Measurements from ENCODE around the gene TAAR2.
"Not testable (repeated sequence)": the region's sequence is repeated elsewhere in the genome, so short reads cannot be mapped to it uniquely, and the experiment has no call there.

The TAAR2 gene

GRCh38 chr6:132612449-132613108, 11.5 kb downstream of the TAAR2 start:
- no peak for DNase-seq (ENCODE audit: low read depth in 2 of 2)

GRCh38 chr6:132611616-132612015, 12.5 kb downstream of the TAAR2 start:
- no peak for DNase-seq (ENCODE audit: low read depth in 2 of 2)

- DNase-seq (ENCODE audit: low read depth in 2 of 2) = no peak
Measured at GRCh38 chr6:132607544-132608233, 16.4 kb downstream of the TAAR2 start.

- no peak for DNase-seq (ENCODE audit: low read depth in 2 of 2)
Measured at GRCh38 chr6:132604635-132605152, 19.4 kb downstream of the TAAR2 start.

GRCh38 chr6:132600900-132601299, 23.2 kb downstream of the TAAR2 start:
- not testable (repeated sequence) for DNase-seq (ENCODE audit: low read depth in 2 of 2)

- no peak for DNase-seq (ENCODE audit: low read depth in 2 of 2)
Measured at GRCh38 chr6:132598473-132598872, 25.6 kb downstream of the TAAR2 start.

GRCh38 chr6:132596201-132596600, 27.9 kb downstream of the TAAR2 start:
- DNase-seq (ENCODE audit: low read depth in 2 of 2) = no peak

GRCh38 chr6:132592855-132593254, 31.2 kb downstream of the TAAR2 start:
- no peak for DNase-seq (ENCODE audit: low read depth in 2 of 2)

- no peak for DNase-seq (ENCODE audit: low read depth in 2 of 2)
Measured at GRCh38 chr6:132590362-132590761, 33.7 kb downstream of the TAAR2 start.

- DNase-seq (ENCODE audit: low read depth in 2 of 2) = no peak
Measured at GRCh38 chr6:132589454-132589853, 34.6 kb downstream of the TAAR2 start, which contains the start of gene TAAR5. Gene TAAR5 (minus strand): TSS chr6:132589741. CDS start chr6:132589686, 55 bp downstream.

- no peak for DNase-seq (ENCODE audit: low read depth in 2 of 2)
Measured at GRCh38 chr6:132587424-132587823, 36.7 kb downstream of the TAAR2 start.

GRCh38 chr6:132584698-132585097, 39.4 kb downstream of the TAAR2 start:
- DNase-seq (ENCODE audit: low read depth in 2 of 2) = no peak

- DNase-seq (ENCODE audit: low read depth in 2 of 2) = no peak
Measured at GRCh38 chr6:132571774-132572173, 52.3 kb downstream of the TAAR2 start.

GRCh38 chr6:132570221-132570777, 53.8 kb downstream of the TAAR2 start, which contains the start of gene TAAR6:
Gene TAAR6 (plus strand): TSS chr6:132570322. CDS start chr6:132570322, 0 bp downstream.
- DNase-seq (ENCODE audit: low read depth in 2 of 2) = no peak

GRCh38 chr6:132569170-132569569, 54.9 kb downstream of the TAAR2 start:
- DNase-seq (ENCODE audit: low read depth in 2 of 2) = no peak

- no peak for DNase-seq (ENCODE audit: low read depth in 2 of 2)
Measured at GRCh38 chr6:132568611-132569010, 55.5 kb downstream of the TAAR2 start.

GRCh38 chr6:132567566-132567965, 56.5 kb downstream of the TAAR2 start:
- no peak for DNase-seq (ENCODE audit: low read depth in 2 of 2)
